ENCODE data around the gene TRUB2.

The TRUB2 gene

DNA sequence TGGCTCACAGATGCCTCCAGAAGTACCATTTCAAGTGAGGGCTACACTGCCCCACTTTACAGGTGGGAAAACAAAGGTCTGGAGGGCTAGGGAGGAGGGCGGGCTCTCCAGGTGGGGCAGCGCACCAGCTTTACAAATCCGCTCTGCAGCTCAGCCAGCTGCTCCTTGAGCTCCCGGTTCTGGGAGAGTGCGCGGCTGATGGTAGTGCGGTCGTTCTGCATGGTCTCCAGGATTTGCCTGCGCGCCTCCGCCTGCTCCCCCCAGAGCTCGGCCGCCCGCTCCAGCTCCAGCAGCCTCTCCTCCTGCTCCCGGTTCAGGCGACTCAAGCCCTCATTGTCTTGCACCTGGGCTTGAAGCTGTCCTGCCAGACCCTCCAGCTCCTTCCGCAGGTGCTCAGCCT lies 61.9 kb downstream of the TRUB2 start:
- DNase-seq = no peak

DNA sequence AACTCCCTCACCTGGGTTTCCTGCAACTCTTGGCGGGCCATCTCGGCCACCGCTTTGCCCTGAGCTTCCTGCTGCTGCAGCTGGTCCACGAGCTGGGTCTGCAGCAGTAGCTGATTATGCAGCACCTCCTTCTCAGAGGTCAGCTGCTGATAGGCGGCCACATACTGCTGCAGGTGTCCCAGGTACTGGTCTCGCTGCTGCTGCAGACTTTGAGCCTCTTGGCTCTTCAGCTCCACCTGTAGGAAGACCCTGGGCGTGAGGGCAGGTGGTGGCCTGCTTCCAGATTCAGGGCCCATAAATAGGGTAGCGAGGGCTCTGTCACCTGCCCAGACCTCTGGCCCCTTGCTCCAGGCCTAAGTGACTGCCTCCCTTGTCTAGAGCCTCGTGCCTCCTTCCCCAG lies 63.1 kb downstream of the TRUB2 start:
- no peak for DNase-seq

DNA sequence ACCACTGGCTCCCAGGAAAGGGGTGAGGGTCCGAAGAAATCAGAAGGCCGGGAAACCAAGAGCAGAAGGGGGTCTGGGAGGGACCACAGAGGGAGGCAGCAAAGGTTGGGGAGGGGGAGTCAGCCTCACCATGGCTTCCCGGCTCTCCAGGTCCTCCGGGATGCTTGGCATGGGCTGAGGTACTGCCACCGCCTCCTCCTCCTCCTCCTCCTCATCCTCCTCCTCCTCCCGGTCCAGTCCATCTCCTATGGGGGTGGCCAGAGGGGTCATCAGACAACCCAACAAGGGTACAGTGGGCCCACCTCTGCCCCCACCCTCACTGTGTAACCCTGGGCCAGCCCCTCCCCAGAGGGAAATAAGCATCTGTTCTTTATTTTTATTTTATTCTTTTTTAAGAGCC lies 63.9 kb downstream of the TRUB2 start:
- no peak for DNase-seq

DNA sequence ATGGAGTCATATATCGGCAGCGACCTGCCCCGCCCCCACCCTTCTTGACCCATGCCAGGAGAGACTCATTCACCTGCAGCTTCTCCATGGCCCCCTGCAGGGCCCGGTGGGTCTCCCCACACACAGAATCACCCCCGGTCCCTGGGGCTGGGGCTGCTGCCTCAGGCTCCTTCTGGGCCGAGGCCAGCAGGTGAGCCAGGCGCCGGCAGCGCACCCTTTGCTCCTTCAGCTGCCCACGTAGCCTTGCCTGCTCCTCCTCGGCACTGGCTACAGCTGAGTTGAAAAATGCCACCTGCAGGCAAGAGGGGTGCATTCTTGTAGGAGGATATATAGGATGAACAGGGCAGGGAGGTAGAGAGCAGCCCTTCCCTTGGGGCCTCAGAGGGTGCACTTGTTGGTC lies 64.3 kb downstream of the TRUB2 start:
- no peak for DNase-seq

DNA sequence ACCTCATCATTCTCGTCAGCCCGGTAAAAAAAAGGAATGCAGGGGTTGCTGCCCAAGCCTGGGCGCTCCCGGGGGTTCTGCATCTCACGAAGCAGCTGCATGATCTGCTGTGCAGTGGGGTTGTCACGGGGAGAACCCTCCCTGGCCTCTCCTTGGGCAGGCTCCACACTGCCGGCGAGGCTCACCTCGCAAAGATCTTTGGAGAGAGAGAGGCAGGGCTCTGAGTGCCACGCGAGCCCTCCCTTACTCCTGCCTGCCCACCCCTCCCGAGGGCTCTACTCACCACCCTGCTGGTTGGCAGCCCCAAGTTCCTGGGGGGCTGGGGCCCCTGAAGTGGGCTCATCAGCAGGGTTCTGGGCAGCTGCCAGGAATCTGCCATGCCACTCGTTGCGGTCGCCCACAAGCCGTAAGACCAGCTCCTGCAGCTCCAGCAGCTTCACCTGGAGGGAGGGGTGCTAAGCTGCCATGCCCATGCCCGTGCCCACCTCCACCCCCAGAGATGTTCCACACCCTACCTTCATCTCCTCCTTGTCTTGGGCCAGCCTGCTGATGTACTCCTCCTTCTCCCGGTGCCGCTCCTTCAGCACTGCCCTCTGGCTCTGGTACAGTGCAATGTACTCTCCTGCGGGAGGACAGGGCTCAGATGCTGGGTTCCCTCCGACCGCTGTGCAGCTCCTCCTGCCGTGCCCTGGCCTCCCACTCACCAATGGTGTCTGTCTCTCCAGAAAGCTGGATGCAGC lies 65.0 kb downstream of the TRUB2 start:
- no peak for DNase-seq
